ENCODE data around the gene C4orf51.

DNA sequence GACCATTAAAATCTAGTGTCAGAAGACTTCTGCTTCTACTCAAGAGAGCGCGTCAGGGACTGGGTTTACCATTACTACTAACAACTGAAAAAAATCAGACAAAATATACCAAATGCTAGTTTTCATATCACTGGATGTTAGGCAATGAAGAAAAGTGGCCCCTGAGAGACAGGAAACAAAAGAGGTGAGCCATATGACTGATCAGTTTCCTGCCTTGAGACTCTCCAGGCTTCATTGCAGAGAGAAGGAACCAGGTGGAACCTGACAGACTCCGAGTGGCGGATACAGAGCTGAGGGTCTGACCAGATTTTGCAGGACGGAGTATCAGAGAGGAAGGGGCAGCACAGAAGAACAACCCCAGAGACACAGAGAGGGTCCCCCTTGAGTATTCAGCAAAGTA, 86.3 kb downstream of the C4orf51 start:
- TF ChIP-seq, protein P1, sequence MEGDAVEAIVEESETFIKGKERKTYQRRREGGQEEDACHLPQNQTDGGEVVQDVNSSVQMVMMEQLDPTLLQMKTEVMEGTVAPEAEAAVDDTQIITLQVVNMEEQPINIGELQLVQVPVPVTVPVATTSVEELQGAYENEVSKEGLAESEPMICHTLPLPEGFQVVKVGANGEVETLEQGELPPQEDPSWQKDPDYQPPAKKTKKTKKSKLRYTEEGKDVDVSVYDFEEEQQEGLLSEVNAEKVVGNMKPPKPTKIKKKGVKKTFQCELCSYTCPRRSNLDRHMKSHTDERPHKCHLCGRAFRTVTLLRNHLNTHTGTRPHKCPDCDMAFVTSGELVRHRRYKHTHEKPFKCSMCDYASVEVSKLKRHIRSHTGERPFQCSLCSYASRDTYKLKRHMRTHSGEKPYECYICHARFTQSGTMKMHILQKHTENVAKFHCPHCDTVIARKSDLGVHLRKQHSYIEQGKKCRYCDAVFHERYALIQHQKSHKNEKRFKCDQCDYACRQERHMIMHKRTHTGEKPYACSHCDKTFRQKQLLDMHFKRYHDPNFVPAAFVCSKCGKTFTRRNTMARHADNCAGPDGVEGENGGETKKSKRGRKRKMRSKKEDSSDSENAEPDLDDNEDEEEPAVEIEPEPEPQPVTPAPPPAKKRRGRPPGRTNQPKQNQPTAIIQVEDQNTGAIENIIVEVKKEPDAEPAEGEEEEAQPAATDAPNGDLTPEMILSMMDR (IDR thresholded peaks at IDR 0.05): no peak
- TF ChIP-seq POLR2A (IDR thresholded peaks at IDR 0.05) (no peak), POLR2AphosphoS5 (IDR thresholded peaks at IDR 0.05) (no peak)
